OCI-LY3 (cell line): Measurements from ENCODE around the gene KLHL20.
"Not testable (repeated sequence)": the region's sequence is repeated elsewhere in the genome, so short reads cannot be mapped to it uniquely, and the experiment has no call there.

ENCODE experiments used
- H2AFZ ChIP-seq: fragments of 200-600, 300-600 bp; shearing (Covaris generic); 2 replicates; pipeline ENCODE4 v1.6.0; 2014; ENCODE audit warnings: antibody characterized with exemption, low read depth, low read length
- H3K27ac ChIP-seq: fragments of 200-600, 300-600 bp; sonication (generic); 2 replicates; pipeline ENCODE4 v1.5.1; 2014; ENCODE audit warnings: mild to moderate bottlenecking, low read length, moderate library complexity, mixed read lengths
- H3K27me3 ChIP-seq: fragments of 200-600, 300-600 bp; sonication (generic); 2 replicates; pipeline ENCODE4 v1.6.1; 2014; ENCODE audit warnings: low read depth, low read length, mixed read lengths
- H3K36me3 ChIP-seq: fragments of 200-600, 300-600 bp; sonication (generic); replicated peaks from 2 replicates; pipeline ENCODE3; 2014; ENCODE audit warnings: low read depth, low read length, mixed read lengths
- H3K4me1 ChIP-seq: fragments of 300-600, 200-600 bp; sonication (generic); 2 replicates; pipeline ENCODE4 v1.6.1; 2014; ENCODE audit warnings: low read length, mixed read lengths
- H3K4me2 ChIP-seq: fragments of 200-600, 300-600 bp; sonication (generic); 2 replicates; pipeline ENCODE4 v1.6.1; 2014; ENCODE audit warnings: low read length, mixed read lengths
- H3K4me3 ChIP-seq: fragments of 300-600, 200-600 bp; sonication (generic); 2 replicates; pipeline ENCODE4 v1.5.1; 2014; ENCODE audit warnings: antibody characterized with exemption, mild to moderate bottlenecking, low read length, moderate library complexity
- H3K79me2 ChIP-seq: fragments of 300-600, 200-600 bp; shearing (Covaris generic); 2 replicates; pipeline ENCODE4 v1.6.1; 2014; ENCODE audit warnings: mild to moderate bottlenecking, low read length, mixed read lengths
- H3K9ac ChIP-seq: fragments of 300-600, 200-600 bp; shearing (Covaris generic); 2 replicates; pipeline ENCODE4 v1.6.0; 2014; ENCODE audit warnings: mild to moderate bottlenecking, low read length, moderate library complexity
- H3K9me3 ChIP-seq: fragments of 200-600, 300-600 bp; shearing (Covaris generic); 2 replicates; pipeline ENCODE4 v1.6.1; 2014; ENCODE audit warnings: low read length, mixed read lengths; ENCODE audit not compliant: insufficient read depth
- H4K20me1 ChIP-seq: fragments of 200-600, 300-600 bp; sonication (generic); 2 replicates; pipeline ENCODE4 v1.6.1; 2016; ENCODE audit warnings: low read length, mixed read lengths; ENCODE audit not compliant: insufficient read depth
- EZH2phosphoT487 ChIP-seq: fragments of 200-600 bp; shearing (Covaris generic); IDR thresholded peaks from 2 replicates; pipeline ENCODE4 v1.6.1; 2018; ENCODE audit warnings: antibody characterized with exemption, mixed run types, low read depth
- TF ChIP-seq, protein P1 (sequence below): fragments of 200-600, 300-600 bp; sonication (generic); IDR thresholded peaks from 2 replicates; pipeline ENCODE4 v1.5.1; 2014; ENCODE audit warnings: antibody characterized with exemption, low read length, low read depth

The KLHL20 gene

DNA sequence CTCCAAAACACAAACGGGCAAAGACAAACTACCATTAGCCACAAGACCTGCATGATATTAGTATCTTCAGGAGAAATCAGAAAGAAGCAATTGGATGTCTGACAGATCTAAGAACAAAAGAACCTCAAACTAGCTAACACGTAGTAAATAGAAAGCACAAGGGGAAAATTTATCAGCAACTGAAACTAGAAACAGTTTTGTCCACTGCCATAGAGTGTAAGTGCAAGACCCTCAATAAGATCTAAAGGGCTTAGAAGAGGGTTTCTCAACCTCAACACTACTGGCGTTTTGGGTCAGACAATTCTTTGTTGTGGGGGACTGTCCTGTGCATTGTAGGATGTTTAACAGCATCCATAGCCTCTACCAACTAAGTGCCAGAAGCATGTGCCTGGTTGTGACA, 54.0 kb downstream of the KLHL20 start:
- no peak overlapping the region for H3K27ac ChIP-seq
- H3K4me1 ChIP-seq = peaks cover 13% of the 10 kb centered on the region; the same call in 1 of the 2 replicates
- no peaks in the 10 kb centered on the region for H3K27me3 ChIP-seq
- H3K9me3 ChIP-seq = no peaks in the 10 kb centered on the region
- no peaks in the 10 kb centered on the region for H4K20me1 ChIP-seq
- H3K79me2 ChIP-seq = no peaks in the 10 kb centered on the region
- H2AFZ ChIP-seq = no peak overlapping the region
- no peak overlapping the region for H3K4me2 ChIP-seq
- peaks cover 5% of the 10 kb centered on the region for H3K36me3 ChIP-seq
- TF ChIP-seq EZH2phosphoT487 = no peak
- H3K9ac ChIP-seq = no peak overlapping the region
- no peak overlapping the region for H3K4me3 ChIP-seq

DNA sequence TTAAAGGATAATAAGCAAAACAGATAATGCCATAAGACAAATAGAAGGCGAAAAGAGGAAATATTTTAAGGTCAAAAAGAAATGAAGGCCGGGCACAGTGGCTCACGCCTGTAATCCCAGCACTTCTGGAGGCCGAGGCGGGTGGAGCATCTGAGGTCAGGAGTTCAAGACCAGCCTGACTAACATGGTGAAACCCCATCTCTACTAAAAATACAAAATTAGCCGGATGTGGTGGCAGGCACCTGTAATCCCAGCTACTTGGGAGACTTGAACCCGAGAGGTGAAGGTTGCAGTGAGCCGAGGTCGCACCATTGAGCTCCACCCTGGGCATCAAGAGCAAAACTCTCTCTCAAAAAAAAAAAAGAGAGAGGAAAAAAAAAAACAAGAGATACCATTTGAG, 55.5 kb downstream of the KLHL20 start:
- H4K20me1 ChIP-seq, H3K79me2 ChIP-seq, H3K27ac ChIP-seq, H3K36me3 ChIP-seq, H3K9me3 ChIP-seq, H3K4me3 ChIP-seq, H2AFZ ChIP-seq, H3K4me2 ChIP-seq, H3K27me3 ChIP-seq, H3K9ac ChIP-seq: not testable (repeated sequence)
- H3K4me1 ChIP-seq = peaks cover 14% of the 10 kb centered on the region; the same call in 1 of the 2 replicates

DNA sequence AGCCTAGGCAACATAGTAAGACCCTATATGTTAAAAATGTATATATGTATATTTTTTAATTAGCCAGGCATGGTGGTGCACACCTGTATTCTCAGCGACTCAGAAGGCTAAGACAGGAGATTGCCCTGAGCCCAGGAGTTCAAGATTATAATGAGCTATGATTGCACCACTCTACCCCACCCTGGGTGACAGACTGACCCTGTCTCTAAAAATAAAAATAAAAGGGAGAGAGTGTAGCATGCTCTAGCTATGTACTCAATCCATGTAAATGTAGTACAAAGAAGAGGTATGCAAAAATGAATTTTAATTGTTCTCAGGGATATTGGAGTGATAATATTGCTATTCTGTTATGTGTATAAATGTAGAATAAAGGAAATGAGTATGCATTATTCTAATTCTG, 56.8 kb downstream of the KLHL20 start:
- Histone ChIP-seq H4K20me1 (no peaks in the 10 kb centered on the region), H3K9ac (no peak overlapping the region), H3K4me1 (peaks cover 14% of the 10 kb centered on the region; the same call in 1 of the 2 replicates), H3K36me3 (peaks cover 12% of the 10 kb centered on the region), H3K27me3 (no peaks in the 10 kb centered on the region), H3K4me2 (no peak overlapping the region), H3K4me3 (no peak overlapping the region), H2AFZ (no peak overlapping the region), H3K9me3 (no peaks in the 10 kb centered on the region), H3K27ac (no peak overlapping the region), H3K79me2 (no peaks in the 10 kb centered on the region)
- no peak for TF ChIP-seq EZH2phosphoT487
- TF ChIP-seq, protein P1, sequence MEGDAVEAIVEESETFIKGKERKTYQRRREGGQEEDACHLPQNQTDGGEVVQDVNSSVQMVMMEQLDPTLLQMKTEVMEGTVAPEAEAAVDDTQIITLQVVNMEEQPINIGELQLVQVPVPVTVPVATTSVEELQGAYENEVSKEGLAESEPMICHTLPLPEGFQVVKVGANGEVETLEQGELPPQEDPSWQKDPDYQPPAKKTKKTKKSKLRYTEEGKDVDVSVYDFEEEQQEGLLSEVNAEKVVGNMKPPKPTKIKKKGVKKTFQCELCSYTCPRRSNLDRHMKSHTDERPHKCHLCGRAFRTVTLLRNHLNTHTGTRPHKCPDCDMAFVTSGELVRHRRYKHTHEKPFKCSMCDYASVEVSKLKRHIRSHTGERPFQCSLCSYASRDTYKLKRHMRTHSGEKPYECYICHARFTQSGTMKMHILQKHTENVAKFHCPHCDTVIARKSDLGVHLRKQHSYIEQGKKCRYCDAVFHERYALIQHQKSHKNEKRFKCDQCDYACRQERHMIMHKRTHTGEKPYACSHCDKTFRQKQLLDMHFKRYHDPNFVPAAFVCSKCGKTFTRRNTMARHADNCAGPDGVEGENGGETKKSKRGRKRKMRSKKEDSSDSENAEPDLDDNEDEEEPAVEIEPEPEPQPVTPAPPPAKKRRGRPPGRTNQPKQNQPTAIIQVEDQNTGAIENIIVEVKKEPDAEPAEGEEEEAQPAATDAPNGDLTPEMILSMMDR = no peak

DNA sequence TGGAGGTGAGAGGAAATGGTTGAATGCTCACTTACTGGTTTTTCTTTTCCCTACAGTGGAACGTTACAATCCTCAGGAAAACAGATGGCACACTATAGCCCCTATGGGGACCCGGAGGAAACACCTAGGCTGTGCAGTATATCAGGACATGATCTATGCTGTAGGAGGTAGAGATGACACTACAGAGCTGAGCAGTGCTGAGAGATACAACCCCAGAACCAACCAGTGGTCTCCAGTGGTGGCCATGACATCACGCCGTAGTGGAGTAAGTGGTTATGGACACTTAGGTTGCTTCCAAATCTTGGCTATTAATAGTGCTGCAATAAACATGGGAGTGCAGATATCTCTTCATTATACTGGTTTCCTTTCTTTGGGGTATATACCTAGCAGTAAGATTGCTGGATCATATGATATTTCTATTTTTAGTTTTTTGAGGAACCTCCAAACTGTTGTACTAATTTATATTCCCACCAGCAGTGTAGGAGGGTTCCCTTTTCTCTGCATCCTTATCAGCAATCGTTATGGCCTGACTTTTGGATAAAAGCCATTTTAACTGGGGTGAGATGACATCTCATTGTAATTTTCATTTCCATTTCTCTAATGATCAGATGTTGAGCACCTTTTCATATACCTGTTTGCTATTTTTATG, 60.9 kb downstream of the KLHL20 start:
- no peak for TF ChIP-seq EZH2phosphoT487
- TF ChIP-seq, protein P1 = no peak

DNA sequence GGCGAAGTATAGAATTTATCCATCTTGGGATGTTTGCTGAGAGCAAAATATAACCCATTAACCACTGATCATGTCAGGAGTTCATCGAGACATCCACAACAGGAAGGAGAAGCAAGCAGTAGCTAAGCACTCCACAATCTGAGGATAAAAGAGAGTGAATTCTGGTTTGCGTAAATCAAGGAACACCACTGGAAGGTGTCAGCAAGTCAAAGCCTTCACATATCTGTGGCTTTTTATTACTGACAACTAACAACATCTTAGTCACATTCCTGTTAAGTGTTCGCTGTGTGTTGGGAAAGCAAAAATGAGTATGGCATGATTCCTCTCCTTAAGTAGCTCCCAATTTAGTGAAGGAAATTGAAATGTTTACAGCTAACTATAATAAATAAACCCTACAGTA, 65.2 kb downstream of the KLHL20 start:
- H3K27ac ChIP-seq = no peak overlapping the region
- no peaks in the 10 kb centered on the region for H4K20me1 ChIP-seq
- peaks cover 4% of the 10 kb centered on the region; the same call in 1 of the 2 replicates for H3K4me1 ChIP-seq
- TF ChIP-seq, protein P1 = no peak
- no peak for TF ChIP-seq EZH2phosphoT487
- H3K27me3 ChIP-seq = no peaks in the 10 kb centered on the region
- H3K79me2 ChIP-seq = no peaks in the 10 kb centered on the region
- no peak overlapping the region for H3K4me3 ChIP-seq
- H3K36me3 ChIP-seq = peaks cover 28% of the 10 kb centered on the region
- H2AFZ ChIP-seq = no peak overlapping the region
- H3K4me2 ChIP-seq = no peak overlapping the region
- H3K9ac ChIP-seq = no peak overlapping the region
- H3K9me3 ChIP-seq = no peaks in the 10 kb centered on the region

More for the DNA sequence above, 60.9 kb downstream of the KLHL20 start:
- H4K20me1 ChIP-seq = no peaks in the 10 kb centered on the region
- H3K36me3 ChIP-seq = peaks cover 12% of the 10 kb centered on the region
- H3K79me2 ChIP-seq = no peaks in the 10 kb centered on the region
- H3K4me3 ChIP-seq = no peak overlapping the region
- H3K27ac ChIP-seq = no peak overlapping the region
- no peaks in the 10 kb centered on the region for H3K27me3 ChIP-seq
- no peaks in the 10 kb centered on the region for H3K9me3 ChIP-seq
- H3K4me2 ChIP-seq = no peak overlapping the region
- no peak overlapping the region for H2AFZ ChIP-seq
- H3K4me1 ChIP-seq = peaks cover 6% of the 10 kb centered on the region; the same call in 1 of the 2 replicates
- H3K9ac ChIP-seq = no peak overlapping the region
